GM18870 (cell line): ENCODE measurements around the gene CACNA2D4.

ENCODE experiments used
- ATAC-seq: cut with Tn5 transposase; IDR thresholded peaks from one replicate; pipeline ENCODE4 v1.9.1; 2021; ENCODE audit warnings: moderate library complexity; ENCODE audit not compliant: unreplicated experiment

CACNA2D4 gene

DNA sequence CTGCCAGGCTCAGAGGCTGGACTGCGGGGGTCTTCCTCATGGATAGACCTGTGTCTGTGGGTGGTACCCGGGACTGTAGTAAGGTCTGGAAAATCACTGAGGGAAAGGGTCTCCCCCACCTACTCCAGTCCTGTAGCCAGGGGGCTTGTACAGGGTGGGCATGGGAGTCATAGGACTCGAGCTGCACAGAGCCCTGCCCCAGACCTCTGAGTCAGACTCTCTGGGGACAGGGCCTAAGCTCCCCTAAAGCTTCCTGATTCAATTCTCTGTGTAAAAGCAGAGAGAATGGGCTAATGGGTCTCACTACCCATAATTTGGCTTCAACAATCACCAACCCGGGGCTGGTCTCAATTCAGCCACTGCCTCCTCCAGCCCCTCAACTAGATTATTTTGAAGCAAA is 71.0 kb downstream of the CACNA2D4 start:
- no peak for ATAC-seq

GRCh38 chr12:1846421-1847405 is 71.7 kb downstream of the CACNA2D4 start:
- ATAC-seq, result no peak

DNA sequence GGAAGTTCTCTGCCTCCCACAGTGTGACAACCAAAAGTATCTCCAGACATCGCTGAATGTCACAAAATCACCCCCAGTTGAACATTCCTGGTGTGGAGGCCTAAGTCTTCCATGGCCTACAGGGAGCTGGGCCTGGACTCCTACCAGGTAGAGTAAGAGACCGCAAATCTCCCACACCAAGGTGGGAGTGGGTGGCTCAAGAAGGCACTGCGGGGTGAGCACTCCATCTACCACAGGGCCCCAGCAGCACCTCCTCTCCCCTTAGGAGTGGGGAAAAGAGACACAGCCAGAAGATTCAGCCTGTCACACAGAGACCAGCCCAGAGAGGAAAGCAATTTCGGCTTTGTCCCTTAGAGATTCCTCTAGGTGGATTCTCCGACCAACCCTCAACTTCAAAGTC is 72.6 kb downstream of the CACNA2D4 start:
- no peak for ATAC-seq

DNA sequence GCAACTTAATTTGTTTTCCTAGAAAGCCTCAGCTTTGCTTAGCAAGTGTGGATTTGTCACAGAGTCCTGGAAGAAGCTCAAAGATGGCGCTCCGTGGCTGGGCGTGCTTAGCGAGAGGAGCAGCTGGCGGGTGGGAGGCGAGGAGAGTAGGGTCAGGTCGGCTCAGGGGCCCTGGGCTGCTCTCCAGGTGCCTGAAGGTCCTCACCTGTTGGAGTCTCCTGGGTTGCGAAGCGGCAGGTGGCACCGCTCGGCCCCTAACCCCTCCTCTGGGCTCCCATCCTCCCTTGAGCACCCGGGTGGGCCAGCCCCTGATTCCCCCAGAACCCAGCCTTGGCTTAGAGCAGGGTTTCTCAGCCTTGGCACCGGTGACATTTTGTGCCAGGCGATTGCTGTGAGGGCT is 73.0 kb downstream of the CACNA2D4 start:
- ATAC-seq, result no peak

DNA sequence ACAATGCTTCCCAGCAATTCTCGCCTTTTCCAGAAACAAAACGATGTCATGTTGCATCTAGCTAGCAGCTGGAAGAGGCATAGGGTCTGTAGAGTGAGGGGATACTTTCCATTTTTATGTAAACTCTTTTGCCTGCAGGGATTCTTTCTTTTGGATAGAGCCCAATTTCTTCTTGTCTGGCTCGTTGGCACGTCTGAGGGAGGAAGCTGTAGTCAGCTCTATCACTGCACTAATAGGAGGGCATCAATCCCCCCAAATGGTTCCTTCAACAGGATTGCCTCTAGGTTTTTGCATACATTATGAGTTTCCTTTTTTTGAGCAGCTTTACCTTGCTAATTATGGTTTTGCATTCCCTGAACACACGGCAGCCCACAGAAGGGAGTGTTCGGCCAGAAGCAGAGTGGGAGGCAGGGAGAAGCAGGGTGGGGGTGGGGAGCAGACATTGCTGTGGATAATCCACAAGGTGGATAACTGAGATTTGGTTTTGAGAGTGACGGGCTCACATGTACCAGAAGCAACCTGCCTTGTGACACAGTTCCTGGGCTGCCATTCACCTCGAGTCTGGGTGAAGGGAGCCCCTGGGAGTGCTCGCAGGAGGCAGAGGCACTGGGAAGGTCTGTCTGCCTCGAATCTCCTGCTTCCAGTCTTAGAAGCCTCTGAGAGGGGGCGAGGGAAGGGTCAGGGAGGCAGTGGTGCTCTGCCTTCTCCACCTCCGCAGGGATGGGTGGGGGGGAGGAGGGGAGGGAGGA is 73.6 kb downstream of the CACNA2D4 start:
- ATAC-seq, result no peak

DNA sequence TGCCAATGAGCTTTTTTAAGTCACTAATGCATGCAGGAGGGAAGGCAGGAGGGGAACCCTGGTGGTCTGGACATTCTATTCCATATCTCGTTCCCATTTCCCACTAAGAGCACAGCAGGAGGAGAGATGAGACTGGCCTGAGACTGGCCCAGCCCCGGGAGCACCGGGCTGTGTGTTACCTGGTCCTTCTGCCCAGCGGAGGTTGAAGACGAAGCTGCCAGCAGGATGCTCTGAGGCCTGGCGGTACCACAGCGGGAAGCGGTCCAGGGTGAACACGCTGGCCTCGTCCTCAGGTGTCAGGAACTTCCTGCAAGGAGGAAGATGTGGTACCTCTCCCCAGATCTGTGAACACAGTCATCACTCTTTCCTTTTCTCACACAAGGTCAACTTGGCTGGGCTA is 74.2 kb downstream of the CACNA2D4 start:
- no peak for ATAC-seq

DNA sequence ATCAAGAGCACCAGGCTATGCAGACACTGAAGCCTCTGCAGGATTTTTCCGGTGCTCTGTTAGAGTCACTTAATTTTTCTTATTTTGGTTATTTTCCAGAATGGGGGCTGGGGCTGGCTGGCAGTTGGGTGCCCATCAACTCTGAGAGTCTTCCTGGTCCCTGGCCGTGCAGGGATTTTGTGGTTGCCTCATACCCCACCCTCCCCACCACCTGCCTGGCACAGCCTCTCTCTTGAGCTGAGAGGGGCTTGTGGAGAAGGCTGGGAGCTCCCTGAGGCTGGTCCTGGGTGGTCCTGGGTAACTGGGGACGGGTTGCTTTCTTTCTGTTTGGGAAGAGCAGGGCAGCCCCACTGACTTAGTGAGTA is 74.8 kb downstream of the CACNA2D4 start:
- no peak for ATAC-seq

DNA sequence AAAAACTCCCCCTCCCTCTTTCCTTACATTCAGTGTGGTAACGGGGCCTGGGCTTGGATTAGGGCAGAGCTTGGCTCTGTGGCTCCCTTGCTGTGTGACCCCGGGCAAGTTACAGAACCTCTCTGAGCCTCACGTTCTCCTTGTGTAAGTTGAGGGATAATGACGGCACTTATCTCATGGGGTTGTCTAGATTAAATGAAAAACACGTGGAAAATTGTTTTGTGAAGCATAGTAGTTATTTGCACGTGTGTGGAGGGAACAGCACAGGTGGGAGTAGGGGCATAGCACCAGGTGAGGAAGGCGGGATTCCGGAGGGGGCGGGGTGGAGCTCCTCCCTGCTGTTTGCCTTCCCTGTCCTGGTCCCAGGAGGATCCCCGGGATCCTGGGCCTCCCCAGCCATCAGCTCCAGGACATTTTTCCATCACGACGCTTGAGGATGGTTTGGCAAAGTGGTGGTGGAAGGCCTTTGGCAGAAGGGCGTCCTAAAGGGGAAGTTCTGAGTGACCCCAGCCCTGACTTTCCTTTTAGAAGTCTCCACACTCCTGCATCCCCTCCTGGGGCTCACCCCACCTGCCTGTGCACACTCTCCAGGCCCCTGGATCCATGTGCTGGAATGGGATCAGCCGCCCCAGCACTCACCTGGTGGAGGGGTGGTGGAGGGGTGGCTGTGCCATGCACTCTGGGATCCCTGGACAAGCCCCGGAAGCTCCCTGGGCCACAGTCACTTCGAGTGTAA is 75.4 kb downstream of the CACNA2D4 start:
- no peak for ATAC-seq

DNA sequence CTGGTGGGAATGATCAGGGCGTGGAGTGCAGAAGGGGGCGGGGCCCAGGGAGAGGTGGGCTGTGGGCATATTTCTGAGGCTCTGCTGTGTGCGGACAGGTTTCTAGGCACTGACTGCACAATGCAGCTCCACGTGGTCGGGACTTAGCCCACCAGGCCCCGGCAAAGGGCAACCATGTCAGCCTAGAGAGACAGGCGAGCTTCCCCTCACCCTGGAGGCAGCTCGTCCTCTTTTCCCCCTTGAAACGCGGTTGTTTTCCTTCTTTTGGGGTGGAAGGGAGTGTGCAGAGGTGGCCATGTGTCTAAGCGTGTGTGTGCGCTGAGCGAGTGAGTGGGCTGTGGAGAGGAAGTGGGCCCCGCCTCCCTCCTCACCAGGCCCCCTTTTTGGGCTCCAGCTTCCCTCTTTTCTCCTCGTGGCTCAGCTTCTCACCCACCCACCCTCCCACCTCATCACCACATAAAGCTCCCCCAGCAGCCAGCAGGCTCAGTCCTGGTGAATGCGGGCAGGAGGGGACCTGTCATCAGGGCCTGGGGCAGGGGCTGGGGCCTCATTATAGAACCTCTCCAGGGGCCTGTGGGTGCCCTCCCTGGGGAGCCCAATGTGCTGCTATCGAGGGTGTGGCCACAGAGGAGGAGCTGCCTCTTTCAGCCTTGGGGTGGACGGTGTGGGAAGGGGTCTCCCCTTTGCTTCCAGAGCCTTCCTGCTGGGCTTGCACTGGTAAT is 76.1 kb downstream of the CACNA2D4 start:
- ATAC-seq, result no peak

DNA sequence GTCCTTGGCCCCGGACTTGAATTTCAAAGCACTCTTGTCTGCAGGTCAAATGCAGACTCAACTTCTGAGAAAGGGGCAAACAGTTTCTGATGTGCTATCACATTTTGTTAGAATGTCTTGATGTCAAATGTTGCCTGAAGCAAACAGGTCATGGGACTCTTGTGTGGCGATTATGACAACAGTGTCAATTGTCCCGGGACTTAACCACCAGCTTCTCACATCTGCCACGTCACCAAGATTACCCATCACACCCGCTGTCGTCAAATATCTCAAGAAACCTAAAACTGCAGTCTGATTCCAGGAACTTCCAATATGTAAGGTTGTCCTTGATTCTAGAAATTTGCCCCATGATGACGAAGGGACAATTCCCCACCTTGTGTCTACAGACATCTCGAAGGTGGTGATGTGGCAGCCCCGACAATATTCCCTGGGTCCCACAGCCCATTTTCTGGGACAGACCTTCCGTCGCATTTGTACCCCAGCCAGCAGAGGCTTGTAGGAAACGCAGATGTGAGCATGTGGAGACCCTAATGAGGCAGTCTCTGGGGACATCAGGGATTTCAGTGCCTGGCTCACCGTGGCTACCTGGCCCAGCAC is 76.8 kb downstream of the CACNA2D4 start:
- no peak for ATAC-seq

DNA sequence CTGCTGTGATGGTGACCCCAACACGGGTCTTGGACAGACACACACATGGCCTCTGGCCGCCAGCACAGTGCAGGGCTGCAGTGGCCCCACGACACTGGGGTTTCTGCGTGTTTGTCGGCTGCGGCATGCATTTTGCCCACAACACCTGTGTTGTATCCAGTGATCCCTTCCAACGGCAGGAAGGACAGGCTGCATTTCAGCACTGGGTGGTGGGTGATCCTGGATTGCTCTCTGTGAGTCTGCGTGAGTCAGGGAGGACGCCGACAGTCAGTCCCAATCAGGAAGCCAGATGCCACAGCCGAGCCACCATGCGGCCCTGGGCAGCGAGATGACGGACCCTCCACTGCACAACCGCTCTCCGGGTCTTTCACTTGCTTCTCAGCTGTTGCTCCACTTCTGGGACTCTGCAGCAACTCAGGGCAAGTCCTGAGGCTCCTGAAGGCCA is 77.4 kb downstream of the CACNA2D4 start:
- ATAC-seq, result no peak

DNA sequence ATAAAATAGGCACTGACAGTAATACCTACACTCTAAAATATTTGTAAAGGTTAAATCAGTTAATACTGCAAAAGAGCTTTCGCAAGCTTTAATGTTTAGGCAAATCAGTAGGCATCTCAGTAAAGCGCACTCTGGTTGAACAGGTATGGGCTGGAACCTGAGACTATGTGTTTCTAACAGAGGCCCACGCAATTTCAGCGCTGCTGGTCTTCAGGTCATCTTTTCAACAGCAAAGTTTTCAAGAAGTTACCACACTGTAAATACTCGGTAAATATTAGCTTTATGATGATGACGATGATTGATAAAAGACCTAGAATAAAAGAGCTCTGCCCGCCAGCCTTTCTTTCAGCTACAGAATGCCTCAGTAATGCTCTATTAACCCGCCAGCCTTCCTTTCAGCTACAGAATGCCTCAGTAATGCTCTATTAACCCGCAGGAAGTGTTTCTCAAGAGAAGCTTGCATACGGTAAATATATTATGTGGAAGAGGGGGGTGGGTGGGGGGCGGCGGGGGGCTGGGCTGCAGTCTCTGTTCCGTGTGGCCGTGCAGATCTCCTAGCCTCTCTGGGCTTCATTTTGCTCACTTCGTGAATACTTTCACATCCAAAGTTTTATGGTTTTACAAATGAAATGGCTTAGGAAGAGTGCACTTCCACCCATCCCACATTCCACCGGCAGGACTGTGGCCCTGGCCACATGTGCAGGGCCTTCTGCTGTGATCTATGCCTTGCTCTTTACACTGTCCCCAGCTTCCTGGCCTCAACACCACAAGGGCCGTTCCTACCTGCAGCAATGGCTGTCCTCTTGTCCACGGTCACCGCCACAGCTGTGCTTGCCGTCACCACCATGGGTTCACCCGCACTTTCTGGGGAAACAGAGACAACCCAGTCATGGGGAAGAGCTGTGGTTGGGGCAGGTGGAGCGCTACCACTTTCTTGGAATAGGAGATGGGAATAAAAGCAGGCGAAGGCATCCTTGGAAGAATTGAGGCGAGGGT is 78.2 kb downstream of the CACNA2D4 start:
- ATAC-seq, result no peak

- ATAC-seq, result no peak
Measured at GRCh38 chr12:1839464-1839863, 79.0 kb downstream of the CACNA2D4 start.

GRCh38 chr12:1838994-1839365 is 79.5 kb downstream of the CACNA2D4 start:
- ATAC-seq, result no peak

DNA sequence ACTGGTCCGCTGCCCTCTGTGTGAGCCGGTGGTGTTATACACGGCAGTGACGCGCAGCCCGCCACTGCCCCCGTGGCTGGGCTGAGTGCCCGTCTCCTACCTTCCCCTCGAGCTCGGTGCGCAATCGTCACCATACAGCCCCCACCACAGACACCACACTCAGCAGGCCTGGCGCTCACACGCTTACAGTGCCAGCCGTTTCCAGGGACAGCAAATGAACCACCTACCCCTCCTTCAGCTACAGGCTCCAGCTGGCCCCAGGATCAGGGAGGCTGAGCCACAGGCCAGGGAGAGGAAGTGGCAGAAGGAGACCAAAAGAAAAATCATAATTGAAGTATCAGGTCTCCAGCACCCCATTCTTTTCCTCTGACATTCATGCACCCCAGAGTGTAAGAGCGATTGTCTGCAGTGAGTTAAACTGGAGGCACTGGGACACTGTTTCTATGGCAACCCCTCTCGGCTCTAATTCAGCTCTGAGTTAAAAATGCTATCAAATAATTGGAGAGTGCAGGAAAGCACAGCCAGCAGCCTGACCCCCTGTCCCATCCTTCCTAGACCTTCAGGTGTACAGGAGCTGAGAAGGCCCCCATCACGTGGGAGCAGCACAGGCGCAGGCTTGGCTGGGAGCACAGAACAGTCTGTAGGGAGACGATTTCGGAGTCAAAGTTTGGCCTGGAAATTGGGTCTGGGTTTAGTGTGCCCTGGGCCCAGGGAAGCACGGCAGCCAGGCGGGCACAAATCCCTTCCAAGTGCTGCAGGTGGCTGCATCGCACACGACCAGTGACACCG is 80.1 kb downstream of the CACNA2D4 start:
- no peak for ATAC-seq

GRCh38 chr12:1837541-1838204 is 80.8 kb downstream of the CACNA2D4 start:
- no peak for ATAC-seq

DNA sequence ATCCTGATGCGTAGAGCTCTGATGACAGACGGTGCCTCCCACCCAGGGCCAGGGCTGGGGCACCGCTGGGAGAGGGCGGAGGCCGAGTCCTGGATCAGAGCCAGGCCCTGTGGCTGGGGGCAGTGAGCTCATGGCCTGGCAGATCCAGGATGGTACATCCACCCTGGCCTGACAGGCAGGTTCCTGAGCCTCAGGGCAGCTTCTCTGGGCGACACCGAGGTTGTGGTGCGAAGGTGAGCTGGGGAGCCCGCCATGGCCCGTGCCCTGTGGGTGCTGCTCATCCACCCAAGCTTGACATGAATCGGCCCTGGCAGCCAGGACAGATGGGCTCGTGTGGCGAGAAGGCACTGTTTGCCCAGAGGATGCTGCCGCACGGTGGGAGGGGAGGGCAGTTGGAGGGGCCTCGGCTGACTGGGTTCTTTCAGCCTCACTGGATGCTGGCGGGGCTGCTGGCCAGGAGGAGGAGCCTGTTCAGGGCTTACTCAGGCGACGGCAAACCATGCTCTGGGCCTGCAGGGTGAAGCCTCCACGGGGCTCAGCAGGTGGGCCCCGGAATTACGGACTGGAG is 81.5 kb downstream of the CACNA2D4 start:
- ATAC-seq, result no peak
